Measurements from ENCODE around the gene DENND1A.

DENND1A gene

GRCh38 chr9:123540457-123540856, 389.5 kb downstream of the DENND1A start:
- DNase-seq (ENCODE audit: low spot score), result no peak

- no peak for DNase-seq (ENCODE audit: low spot score)
These were observed 392.1 kb downstream of the DENND1A start for GRCh38 chr9:123537809-123538208.

GRCh38 chr9:123536455-123536868, 393.5 kb downstream of the DENND1A start:
- no peak for DNase-seq (ENCODE audit: low spot score)

- DNase-seq (ENCODE audit: low spot score), result no peak
These were observed 395.6 kb downstream of the DENND1A start for GRCh38 chr9:123534336-123534735.

GRCh38 chr9:123530244-123530643, 399.7 kb downstream of the DENND1A start:
- DNase-seq (ENCODE audit: low spot score), result no peak

- no peak for DNase-seq (ENCODE audit: low spot score)
These were observed 401.4 kb downstream of the DENND1A start for GRCh38 chr9:123528501-123528900.

GRCh38 chr9:123527981-123528380, 401.9 kb downstream of the DENND1A start:
- DNase-seq (ENCODE audit: low spot score), result no peak

- DNase-seq (ENCODE audit: low spot score), result no peak
These were observed 404.0 kb downstream of the DENND1A start for GRCh38 chr9:123525957-123526356.

GRCh38 chr9:123525424-123525823, 404.5 kb downstream of the DENND1A start:
- DNase-seq (ENCODE audit: low spot score), result no peak

- no peak for DNase-seq (ENCODE audit: low spot score)
These were observed 405.1 kb downstream of the DENND1A start for GRCh38 chr9:123524866-123525265.

GRCh38 chr9:123523845-123524244, 406.1 kb downstream of the DENND1A start:
- no peak for DNase-seq (ENCODE audit: low spot score)

GRCh38 chr9:123523001-123523400, 406.9 kb downstream of the DENND1A start:
- no peak for DNase-seq (ENCODE audit: low spot score)

- no peak for DNase-seq (ENCODE audit: low spot score)
These were observed 407.7 kb downstream of the DENND1A start for GRCh38 chr9:123522251-123522650.

- no peak for DNase-seq (ENCODE audit: low spot score)
These were observed 411.6 kb downstream of the DENND1A start for GRCh38 chr9:123518338-123518737.

GRCh38 chr9:123517512-123517911, 412.4 kb downstream of the DENND1A start:
- DNase-seq (ENCODE audit: low spot score), result no peak

- no peak for DNase-seq (ENCODE audit: low spot score)
These were observed 415.2 kb downstream of the DENND1A start for GRCh38 chr9:123514766-123515165.

GRCh38 chr9:123513554-123513953, 416.4 kb downstream of the DENND1A start:
- DNase-seq (ENCODE audit: low spot score), result no peak

GRCh38 chr9:123511326-123512277, 418.3 kb downstream of the DENND1A start:
- no peak for DNase-seq (ENCODE audit: low spot score)

- no peak for DNase-seq (ENCODE audit: low spot score)
These were observed 420.3 kb downstream of the DENND1A start for GRCh38 chr9:123509646-123510045.

GRCh38 chr9:123508048-123508447, 421.9 kb downstream of the DENND1A start:
- DNase-seq (ENCODE audit: low spot score), result no peak

GRCh38 chr9:123505496-123505895, 424.4 kb downstream of the DENND1A start:
- DNase-seq (ENCODE audit: low spot score), result no peak

GRCh38 chr9:123500336-123500735, 429.6 kb downstream of the DENND1A start:
- DNase-seq (ENCODE audit: low spot score), result no peak

- no peak for DNase-seq (ENCODE audit: low spot score)
These were observed 432.1 kb downstream of the DENND1A start for GRCh38 chr9:123497830-123498229.

GRCh38 chr9:123495731-123496130, 434.2 kb downstream of the DENND1A start:
- DNase-seq (ENCODE audit: low spot score), result no peak
